LNCAP (cell line): ENCODE data around the gene TMEM87A.

Source experiments
- TF ChIP-seq, protein P1 (sequence below): fragments of 450-650 bp; IDR thresholded peaks from 2 replicates; pipeline ENCODE4 v1.5.1; 2017; ENCODE audit warnings: mild to moderate bottlenecking

Gene TMEM87A

DNA sequence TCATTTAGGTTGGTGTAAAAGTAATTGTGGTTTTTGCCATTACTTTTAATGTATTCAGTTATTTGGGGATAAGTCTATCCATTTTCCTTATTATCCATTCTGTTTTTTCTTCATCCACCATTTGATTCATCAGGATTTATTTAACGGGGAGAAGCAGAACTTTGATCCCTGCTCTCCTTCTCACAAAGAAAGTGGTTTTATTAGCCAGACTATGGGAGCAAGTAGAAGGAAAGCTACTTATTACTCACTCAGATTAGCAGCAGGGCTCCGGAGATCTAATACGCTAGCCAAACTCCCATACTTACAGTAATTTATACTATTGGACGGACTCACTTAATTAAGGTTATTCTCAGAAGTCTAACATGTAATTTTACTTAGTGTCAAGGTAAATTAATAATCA lies 14.7 kb upstream of the TMEM87A start:
- TF ChIP-seq, protein P1, sequence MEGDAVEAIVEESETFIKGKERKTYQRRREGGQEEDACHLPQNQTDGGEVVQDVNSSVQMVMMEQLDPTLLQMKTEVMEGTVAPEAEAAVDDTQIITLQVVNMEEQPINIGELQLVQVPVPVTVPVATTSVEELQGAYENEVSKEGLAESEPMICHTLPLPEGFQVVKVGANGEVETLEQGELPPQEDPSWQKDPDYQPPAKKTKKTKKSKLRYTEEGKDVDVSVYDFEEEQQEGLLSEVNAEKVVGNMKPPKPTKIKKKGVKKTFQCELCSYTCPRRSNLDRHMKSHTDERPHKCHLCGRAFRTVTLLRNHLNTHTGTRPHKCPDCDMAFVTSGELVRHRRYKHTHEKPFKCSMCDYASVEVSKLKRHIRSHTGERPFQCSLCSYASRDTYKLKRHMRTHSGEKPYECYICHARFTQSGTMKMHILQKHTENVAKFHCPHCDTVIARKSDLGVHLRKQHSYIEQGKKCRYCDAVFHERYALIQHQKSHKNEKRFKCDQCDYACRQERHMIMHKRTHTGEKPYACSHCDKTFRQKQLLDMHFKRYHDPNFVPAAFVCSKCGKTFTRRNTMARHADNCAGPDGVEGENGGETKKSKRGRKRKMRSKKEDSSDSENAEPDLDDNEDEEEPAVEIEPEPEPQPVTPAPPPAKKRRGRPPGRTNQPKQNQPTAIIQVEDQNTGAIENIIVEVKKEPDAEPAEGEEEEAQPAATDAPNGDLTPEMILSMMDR: no peak

DNA sequence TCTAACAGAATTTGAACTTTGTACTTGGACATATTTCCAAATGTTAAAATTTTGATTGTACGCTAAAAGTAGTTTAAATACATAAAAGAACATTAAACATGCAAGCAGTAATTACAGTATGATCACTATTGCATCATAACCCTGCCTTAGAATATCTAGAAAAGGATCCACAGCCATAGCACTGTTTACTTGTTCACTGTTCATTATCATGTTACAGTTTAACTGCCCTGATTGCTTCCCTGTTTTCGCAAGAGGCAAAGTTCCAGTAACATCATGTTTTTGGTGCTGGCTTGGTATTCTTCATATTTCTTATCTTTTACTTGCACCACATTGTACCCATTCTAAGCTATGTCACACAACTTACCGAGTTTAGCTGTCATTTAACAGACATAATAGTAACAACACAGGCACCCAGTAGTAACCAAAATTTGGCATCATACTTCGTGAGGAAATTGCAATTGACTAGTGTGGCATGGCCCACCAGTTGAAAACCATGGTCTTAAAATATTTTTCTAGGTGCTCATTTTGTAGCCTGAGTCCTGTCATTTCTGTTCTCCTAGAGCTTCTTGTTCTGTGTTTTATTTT lies 13.3 kb upstream of the TMEM87A start:
- TF ChIP-seq, protein P1: no peak

DNA sequence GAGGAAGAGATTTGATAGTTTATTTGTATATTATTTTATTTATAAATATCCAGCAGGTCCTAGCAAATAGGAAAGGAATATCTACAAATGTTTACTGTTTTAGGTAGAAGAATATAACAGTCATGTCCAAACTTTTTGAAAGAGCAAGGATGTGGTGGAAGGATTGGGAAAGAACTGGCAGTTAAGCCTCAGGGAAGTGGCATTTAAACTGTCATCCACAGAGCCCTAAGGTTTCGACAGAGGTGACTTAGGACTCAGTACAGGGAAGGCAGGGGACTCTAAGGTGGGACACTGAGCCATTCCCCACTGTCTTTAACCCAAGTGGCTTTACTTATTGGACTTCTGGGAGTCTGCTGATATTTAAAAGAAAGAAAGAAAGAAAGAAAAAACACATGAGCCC lies 11.8 kb upstream of the TMEM87A start:
- TF ChIP-seq, protein P1: no peak

DNA sequence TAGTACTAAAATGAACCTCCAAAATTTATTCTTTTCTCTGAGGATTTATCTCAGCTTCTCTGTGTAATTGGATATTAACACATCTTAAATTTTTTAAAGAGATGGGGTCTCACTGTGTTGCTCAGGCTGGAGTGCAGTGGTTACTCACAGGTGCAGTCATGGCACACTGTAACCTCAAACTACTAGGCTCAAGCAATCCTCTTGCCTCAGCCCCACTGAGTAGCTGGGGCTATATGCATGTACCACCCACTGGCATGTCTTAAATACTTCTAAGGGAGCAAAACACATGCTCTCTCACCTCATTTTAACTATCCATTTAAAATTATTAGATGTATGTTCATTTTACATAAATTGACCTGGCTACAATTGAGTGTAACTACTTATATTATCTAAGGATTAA lies 11.3 kb upstream of the TMEM87A start:
- TF ChIP-seq, protein P1: no peak

DNA sequence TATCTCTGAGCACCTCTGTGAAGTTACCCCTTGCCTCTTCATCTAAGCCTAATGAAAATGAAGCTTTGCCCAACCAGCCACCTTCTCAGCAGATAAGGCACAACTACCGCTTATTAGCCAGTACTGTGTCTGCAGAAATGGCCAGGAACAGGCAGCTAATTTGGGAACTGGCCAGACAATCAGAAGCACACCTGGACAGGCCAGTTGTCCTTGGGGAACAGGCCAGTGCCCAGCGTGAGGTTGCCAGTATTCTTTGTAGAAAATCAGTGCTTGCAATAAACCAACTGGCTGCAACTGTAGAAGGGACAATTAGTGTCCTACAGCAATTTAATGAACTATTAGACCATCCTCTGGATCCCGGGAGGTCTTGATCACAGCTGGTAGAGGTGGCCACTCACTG lies 10.4 kb upstream of the TMEM87A start:
- TF ChIP-seq, protein P1: no peak

DNA sequence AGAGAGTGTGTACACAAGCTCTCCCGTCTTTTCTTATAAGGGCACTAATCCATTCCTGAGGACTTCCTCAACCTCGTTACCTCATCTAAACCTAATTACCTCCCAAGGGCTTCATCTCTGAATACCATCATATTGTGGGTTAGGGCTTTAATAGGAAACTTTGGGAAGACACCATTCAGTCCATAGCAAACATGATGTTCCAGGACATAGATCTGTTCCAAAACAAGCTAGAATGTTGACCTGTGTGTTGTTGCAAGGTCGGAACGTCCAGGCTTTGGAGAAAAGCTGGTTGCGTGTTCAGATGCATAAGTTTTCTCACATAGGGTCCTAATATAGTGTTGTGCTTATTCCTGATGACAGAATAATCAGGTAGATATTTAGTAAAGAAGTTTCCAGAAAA lies 9.7 kb upstream of the TMEM87A start:
- TF ChIP-seq, protein P1: no peak

DNA sequence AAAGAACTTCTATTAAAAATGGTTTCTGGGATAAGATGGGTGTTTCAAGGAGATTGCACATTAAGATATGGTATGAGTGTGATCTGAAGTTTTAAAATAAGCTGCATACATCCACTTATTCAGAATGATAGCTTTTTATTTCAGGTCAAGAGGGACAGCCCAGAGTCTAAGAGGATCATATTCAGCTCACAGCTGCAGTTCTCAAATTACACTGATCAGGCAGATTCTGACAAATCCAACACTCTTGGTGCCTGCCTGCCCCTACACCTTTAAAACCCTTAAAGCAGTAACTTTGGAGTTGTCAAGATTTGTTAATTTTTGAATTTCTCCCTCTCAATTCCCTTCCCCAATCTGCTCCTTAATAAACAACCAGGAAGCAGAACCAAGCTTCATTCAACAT lies 9.1 kb upstream of the TMEM87A start:
- TF ChIP-seq, protein P1: no peak

DNA sequence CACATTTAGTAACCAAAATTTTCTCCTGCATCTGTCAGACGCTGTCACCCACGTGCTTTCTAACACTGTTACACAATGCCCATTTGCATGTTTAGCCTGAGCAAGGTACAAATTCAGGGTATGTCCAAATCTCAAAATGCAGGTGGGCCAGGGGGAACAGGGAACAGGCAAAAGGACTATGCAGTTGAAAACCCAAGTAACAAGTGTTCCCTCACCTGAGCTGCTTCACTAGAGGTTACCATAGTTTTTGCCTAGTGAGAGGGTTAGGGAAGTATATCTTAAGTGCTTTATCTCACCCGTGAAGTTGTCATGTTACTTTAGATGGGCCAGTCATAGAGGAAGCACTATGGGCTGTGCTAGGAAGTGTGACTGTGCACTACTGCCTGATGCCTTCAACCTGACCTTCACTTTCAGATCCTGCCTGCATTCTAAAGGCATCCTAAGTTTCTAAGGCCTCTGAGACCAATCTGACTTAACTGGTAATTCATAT lies 6.0 kb upstream of the TMEM87A start:
- TF ChIP-seq, protein P1: no peak
